Keratinocyte (primary cell): ENCODE data around the gene RABL3. TPM values are rescaled to one million over a fixed set of nuclear protein-coding genes. Genes with fewer than 3 reads are reported as not detected.

Experiments
- DNase-seq: peaks from one replicate; pipeline ENCODE4 v3.0.0-alpha.2; 2011; ENCODE audit warnings: low read depth, missing footprints, low spot score
- FAIRE-seq: peaks from 2 replicates; lab custom pipeline; 2011; peaks lifted over from hg19 to GRCh38; lab: Jason Lieb, UNC
- H2AFZ ChIP-seq: 2 replicates; pipeline ENCODE4 v1.6.0; 2012; ENCODE audit warnings: low read length, control low read depth, inconsistent platforms; ENCODE audit not compliant: control insufficient read depth
- H3K27ac ChIP-seq: 2 replicates; pipeline ENCODE4 v1.5.1; 2011; ENCODE audit warnings: low read length; ENCODE audit not compliant: control insufficient read depth, insufficient read depth
- H3K27me3 ChIP-seq: 3 replicates; pipeline ENCODE4 v1.6.0; 2011; ENCODE audit warnings: low read length; ENCODE audit not compliant: control insufficient read depth, insufficient read depth; ENCODE audit errors: extremely low read depth
- H3K36me3 ChIP-seq, 2 experiments: 2 replicates in 1 of 2; 3 replicates in 1 of 2; pipeline ENCODE4 v1.5.1; 2011; ENCODE audit warnings: low read length in 2 of 2, mild to moderate bottlenecking in 1 of 2; ENCODE audit not compliant: control insufficient read depth in 2 of 2, insufficient read depth in 2 of 2; ENCODE audit errors: extremely low read depth in 1 of 2
- H3K4me1 ChIP-seq: 3 replicates; pipeline ENCODE4 v1.5.1; 2011; ENCODE audit warnings: low read length; ENCODE audit not compliant: control insufficient read depth, insufficient read depth; ENCODE audit errors: extremely low read depth
- H3K4me2 ChIP-seq: 3 replicates; pipeline ENCODE4 v1.6.0; 2011; ENCODE audit warnings: low read depth, low read length; ENCODE audit not compliant: control insufficient read depth, insufficient read depth; ENCODE audit errors: extremely low read depth
- H3K4me3 ChIP-seq, 3 experiments: fragments of 200-600 bp in 1 of 3; sonication (generic) in 1 of 3; 2 replicates in 2 of 3; 3 replicates in 1 of 3; pipeline ENCODE4 v1.5.1; 2011 to 2016; ENCODE audit warnings: low read length in 3 of 3, mild to moderate bottlenecking in 3 of 3, control low read depth in 2 of 3, inconsistent platforms in 1 of 3, low read depth in 1 of 3, mixed read lengths in 1 of 3, mixed run types in 1 of 3, moderate library complexity in 1 of 3; ENCODE audit not compliant: control insufficient read depth in 2 of 3, insufficient read depth in 2 of 3; ENCODE audit errors: extremely low read depth in 1 of 3
- H3K79me2 ChIP-seq: 2 replicates; pipeline ENCODE4 v1.6.0; 2012; ENCODE audit warnings: low read length; ENCODE audit not compliant: control insufficient read depth, insufficient read depth
- H3K9ac ChIP-seq: 3 replicates; pipeline ENCODE4 v1.6.0; 2011; ENCODE audit warnings: low read length; ENCODE audit not compliant: control insufficient read depth, insufficient read depth; ENCODE audit errors: extremely low read depth
- H3K9me1 ChIP-seq: 3 replicates; pipeline ENCODE4 v1.6.0; 2011; ENCODE audit warnings: low read length; ENCODE audit not compliant: control insufficient read depth, insufficient read depth; ENCODE audit errors: extremely low read depth
- H3K9me3 ChIP-seq: 2 replicates; pipeline ENCODE4 v1.5.1; 2012; ENCODE audit warnings: low read depth, low read length; ENCODE audit not compliant: control insufficient read depth
- H4K20me1 ChIP-seq: 3 replicates; pipeline ENCODE4 v1.6.0; 2011; ENCODE audit warnings: low read length; ENCODE audit not compliant: control insufficient read depth, insufficient read depth; ENCODE audit errors: extremely low read depth
- EZH2 ChIP-seq: IDR thresholded peaks from one replicate; pipeline ENCODE4 v1.6.1; 2012; ENCODE audit warnings: inconsistent platforms, mild to moderate bottlenecking, low read length, moderate library complexity
- dilution Hi-C: fragments of 300-500 bp; cut with MboI; formaldehyde crosslinking; loops from one replicate; pipeline ENCODE4 v1.7.0; 2020; ENCODE audit warnings: low sequenced_read_pairs; ENCODE audit not compliant: extremely low pct_ligation_motif_present
- polyA plus RNA-seq, 5 experiments: library from polyadenylated mRNA; depleted of rRNA in 3 of 5; stranded (reverse) in 3 of 5; stranded (forward) in 1 of 5; unstranded in 1 of 5; fragments of >200 nt; gene quantifications; 1 replicate in 1 of 5; 2 replicates in 3 of 5; 3 replicates in 1 of 5; pipeline versions ENCODE4 v1.2.1 to v1.2.3, GENCODE V29; 2011 to 2012; ENCODE audit warnings: missing spikeins in 2 of 5, low read depth in 1 of 5, low replicate concordance in 1 of 5
- TF ChIP-seq, protein P1 (sequence below), 3 experiments: IDR thresholded peaks in 1 of 3; conservative IDR thresholded peaks in 1 of 3; optimal IDR thresholded peaks in 1 of 3; 2 replicates in 2 of 3; 3 replicates in 1 of 3; pipeline versions ENCODE3 to v1.5.1; 2011; ENCODE audit warnings: low read length in 3 of 3, mild to moderate bottlenecking in 3 of 3, moderate library complexity in 2 of 3, control low read depth in 1 of 3, inconsistent platforms in 1 of 3; ENCODE audit not compliant: insufficient read depth in 2 of 3; ENCODE audit errors: extremely low read depth in 1 of 3

The RABL3 gene
- polyA plus RNA-seq, 1 donor (not counting 4 experiments of a cell fraction or from before 2014, with no cell fraction given): 13.4 TPM

DNA sequence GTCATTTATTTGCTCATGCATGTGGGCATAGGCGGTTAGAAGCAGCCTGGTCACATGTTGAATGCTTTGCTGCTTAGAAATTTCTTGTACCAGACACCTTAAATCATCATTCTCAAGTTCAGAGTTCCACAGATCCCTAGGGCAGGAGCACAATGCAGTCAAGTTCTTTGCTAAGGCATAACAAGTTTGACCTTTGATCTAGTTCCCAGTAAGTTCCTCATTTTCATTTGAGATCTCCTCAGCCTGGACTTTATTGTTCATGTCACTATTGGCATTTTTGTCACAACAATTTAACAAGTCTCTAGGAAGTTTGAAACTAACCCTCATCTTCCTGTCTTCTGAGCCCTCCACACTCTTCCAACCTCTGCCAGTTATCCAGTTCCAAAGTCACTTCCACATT lies 83.0 kb downstream of the RABL3 start:
- no peaks in the 10 kb centered on the region for H3K79me2 ChIP-seq
- no peaks in the 10 kb centered on the region for H4K20me1 ChIP-seq
- no peaks in the 10 kb centered on the region for H3K36me3 ChIP-seq
- H2AFZ ChIP-seq: no peak overlapping the region
- no peak for FAIRE-seq
- no peak overlapping the region for H3K4me3 ChIP-seq
- no peak overlapping the region for H3K27ac ChIP-seq
- H3K9me3 ChIP-seq: no peaks in the 10 kb centered on the region
- H3K4me1 ChIP-seq: no peaks in the 10 kb centered on the region
- peaks cover 2% of the 10 kb centered on the region for H3K27me3 ChIP-seq
- dilution Hi-C loops: no loop called here
- no peaks in the 10 kb centered on the region for H3K9me1 ChIP-seq
- H3K4me2 ChIP-seq: no peak overlapping the region
- H3K9ac ChIP-seq: no peak overlapping the region
- no peak for DNase-seq
- TF ChIP-seq, protein P1, sequence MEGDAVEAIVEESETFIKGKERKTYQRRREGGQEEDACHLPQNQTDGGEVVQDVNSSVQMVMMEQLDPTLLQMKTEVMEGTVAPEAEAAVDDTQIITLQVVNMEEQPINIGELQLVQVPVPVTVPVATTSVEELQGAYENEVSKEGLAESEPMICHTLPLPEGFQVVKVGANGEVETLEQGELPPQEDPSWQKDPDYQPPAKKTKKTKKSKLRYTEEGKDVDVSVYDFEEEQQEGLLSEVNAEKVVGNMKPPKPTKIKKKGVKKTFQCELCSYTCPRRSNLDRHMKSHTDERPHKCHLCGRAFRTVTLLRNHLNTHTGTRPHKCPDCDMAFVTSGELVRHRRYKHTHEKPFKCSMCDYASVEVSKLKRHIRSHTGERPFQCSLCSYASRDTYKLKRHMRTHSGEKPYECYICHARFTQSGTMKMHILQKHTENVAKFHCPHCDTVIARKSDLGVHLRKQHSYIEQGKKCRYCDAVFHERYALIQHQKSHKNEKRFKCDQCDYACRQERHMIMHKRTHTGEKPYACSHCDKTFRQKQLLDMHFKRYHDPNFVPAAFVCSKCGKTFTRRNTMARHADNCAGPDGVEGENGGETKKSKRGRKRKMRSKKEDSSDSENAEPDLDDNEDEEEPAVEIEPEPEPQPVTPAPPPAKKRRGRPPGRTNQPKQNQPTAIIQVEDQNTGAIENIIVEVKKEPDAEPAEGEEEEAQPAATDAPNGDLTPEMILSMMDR (optimal IDR thresholded peaks at IDR 0.05 in 1 of 3, IDR thresholded peaks at IDR 0.05 in 1 of 3, conservative IDR thresholded peaks at IDR 0.05 in 1 of 3; ENCODE audit: extremely low read depth in 1 of 3, insufficient read depth in 2 of 3, low read length in 3 of 3): no peak
- TF ChIP-seq EZH2: no peak

DNA sequence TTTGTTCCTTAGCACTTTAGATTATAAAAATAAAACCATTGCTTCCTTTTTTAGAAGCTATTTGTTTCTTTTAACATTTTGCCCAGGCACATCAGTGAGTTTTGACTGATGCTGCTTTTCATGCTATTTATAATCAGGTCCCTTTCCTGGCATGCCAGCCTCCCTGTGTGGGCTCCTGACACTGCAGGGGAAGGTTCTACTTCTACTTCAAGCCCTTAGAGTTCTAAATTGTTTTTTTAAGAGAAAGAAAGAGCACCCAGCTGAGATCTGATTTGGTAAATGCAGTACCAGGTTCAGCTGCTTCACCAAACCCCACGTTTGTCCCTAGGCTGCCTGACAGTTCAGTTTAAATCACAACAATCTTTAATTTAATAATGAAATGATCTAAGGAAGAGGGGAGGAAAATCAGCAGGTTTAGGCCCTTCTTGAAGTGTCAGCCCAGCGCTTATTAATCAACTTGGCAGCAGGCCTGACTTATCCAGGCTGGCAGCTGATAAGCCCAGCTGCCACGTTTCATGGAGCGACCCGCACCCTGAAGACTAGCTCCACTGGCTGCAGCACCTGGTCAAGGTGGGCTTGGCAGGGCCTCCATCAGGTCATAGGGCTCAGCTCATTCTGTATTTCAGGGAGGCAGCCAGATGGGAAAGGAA lies 89.3 kb downstream of the RABL3 start:
- H3K27ac ChIP-seq: no peak overlapping the region
- FAIRE-seq: no peak
- H3K4me1 ChIP-seq: no peaks in the 10 kb centered on the region
- no peak for DNase-seq
- H3K27me3 ChIP-seq: no peaks in the 10 kb centered on the region
- H3K79me2 ChIP-seq: no peaks in the 10 kb centered on the region
- no peak overlapping the region for H3K4me2 ChIP-seq
- H4K20me1 ChIP-seq: no peaks in the 10 kb centered on the region
- dilution Hi-C loops: no loop called here
- TF ChIP-seq, protein P1 (optimal IDR thresholded peaks at IDR 0.05 in 1 of 3, IDR thresholded peaks at IDR 0.05 in 1 of 3, conservative IDR thresholded peaks at IDR 0.05 in 1 of 3; ENCODE audit: extremely low read depth in 1 of 3, insufficient read depth in 2 of 3, low read length in 3 of 3): no peak
- TF ChIP-seq EZH2: no peak
- no peak overlapping the region for H3K9ac ChIP-seq
- no peaks in the 10 kb centered on the region for H3K9me3 ChIP-seq
- H3K9me1 ChIP-seq: no peaks in the 10 kb centered on the region
- no peaks in the 10 kb centered on the region for H3K36me3 ChIP-seq
- no peak overlapping the region for H2AFZ ChIP-seq
- H3K4me3 ChIP-seq: no peak overlapping the region
